ENCODE measurements around the gene KCNH2. TPM values are rescaled to one million over a fixed set of nuclear protein-coding genes. Genes with fewer than 3 reads are reported as not detected.

Gene KCNH2
- total and polyA plus RNA-seq, 2 of the 8 experiments (the other 6 are each of a cell fraction or from before 2014, with no cell fraction given), result 8.0 to 15.0 TPM

DNA sequence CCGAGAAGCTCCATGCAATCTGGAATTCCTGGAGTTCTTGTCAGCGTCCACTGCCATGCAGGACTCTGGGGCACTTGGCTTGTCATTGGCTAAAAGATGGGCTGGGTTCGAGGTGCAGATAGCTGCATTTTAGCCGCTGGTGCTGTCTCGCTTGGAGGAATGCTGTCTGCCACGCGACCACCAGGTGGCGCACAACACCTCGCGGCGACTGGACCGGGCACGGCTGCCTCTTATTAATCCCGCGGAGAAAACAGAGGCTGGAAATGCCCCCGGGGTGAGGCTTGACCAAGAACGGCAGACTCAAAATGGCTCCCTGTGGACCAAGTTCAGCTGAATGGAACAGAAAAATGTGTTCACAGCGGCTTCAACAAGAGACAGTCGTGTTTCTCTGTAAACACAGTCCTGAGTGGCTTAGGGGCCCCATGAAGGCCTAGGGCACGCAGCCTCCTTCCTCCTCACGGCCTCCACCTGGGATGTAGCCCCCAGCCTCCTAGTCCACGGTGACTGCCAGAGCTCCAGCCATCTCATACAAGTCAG, 79.6 kb downstream of the KCNH2 start (continued):
- TF ChIP-seq RAD21 (IDR thresholded peaks at IDR 0.05 in 1 of 2, conservative IDR thresholded peaks at IDR 0.05 in 1 of 2; ENCODE audit: low read depth in 2 of 2, low read length in 2 of 2) (peak; percentile 81 to 88), JUN (IDR thresholded peaks at IDR 0.05; ENCODE audit: low read depth, low read length) (no peak), TAF1 (IDR thresholded peaks at IDR 0.05; ENCODE audit: low read depth, low read length) (no peak), HDAC6 (IDR thresholded peaks at IDR 0.05; ENCODE audit: low read depth, low read length) (no peak), BCL11A (IDR thresholded peaks at IDR 0.05; ENCODE audit: low read depth in 2 of 2, low read length in 2 of 2) (no peak), RXRA (IDR thresholded peaks at IDR 0.05; ENCODE audit: insufficient read depth, low read depth, low read length) (no peak), POLR2AphosphoS5 (IDR thresholded peaks at IDR 0.05; ENCODE audit: low read depth, low read length) (no peak), EZH2 (IDR thresholded peaks at IDR 0.05; ENCODE audit: low read depth, low read length, severe bottlenecking) (no peak), BRCA1 (IDR thresholded peaks at IDR 0.05; ENCODE audit: low read depth, low read length) (no peak), CBX5 (IDR thresholded peaks at IDR 0.05; ENCODE audit: low read depth, low read length) (no peak), GABPA (IDR thresholded peaks at IDR 0.05; ENCODE audit: borderline replicate concordance, insufficient read depth, low read length) (no peak), CTCF (IDR thresholded peaks at IDR 0.05; ENCODE audit: control extremely low read depth in 1 of 3, insufficient read depth in 1 of 3, low read depth in 1 of 3, low read length in 3 of 3) (peak; percentile 92 to 97 (median 96)), EP300 (IDR thresholded peaks at IDR 0.05; ENCODE audit: borderline replicate concordance in 1 of 2, low read depth in 2 of 2, low read length in 2 of 2) (no peak), MAFK (IDR thresholded peaks at IDR 0.05; ENCODE audit: low read depth, low read length) (no peak), SP2 (IDR thresholded peaks at IDR 0.05; ENCODE audit: low read length) (no peak), FOSL1 (IDR thresholded peaks at IDR 0.05; ENCODE audit: insufficient read depth, low read depth, low read length) (no peak), CEBPB (IDR thresholded peaks at IDR 0.05; ENCODE audit: low read depth, low read length) (no peak), PHF8 (conservative IDR thresholded peaks at IDR 0.05; ENCODE audit: low read depth, low read length) (no peak), MAX (IDR thresholded peaks at IDR 0.05) (peak; percentile 68), RBBP5 (IDR thresholded peaks at IDR 0.05; ENCODE audit: borderline replicate concordance, low read depth, low read length) (no peak), TEAD4 (IDR thresholded peaks at IDR 0.05; ENCODE audit: low read depth, low read length) (peak; percentile 79), E2F6 (IDR thresholded peaks at IDR 0.05) (no peak)

All from H1 (cell line).